ENCODE measurements around the gene DAND5. TPM values are rescaled to one million over a fixed set of nuclear protein-coding genes. Genes with fewer than 3 reads are reported as not detected.

Gene DAND5
- total and polyA plus RNA-seq, 10 of the 15 experiments (the other 5 are each of a cell fraction or from before 2014, with no cell fraction given): 0.06 to 0.15 (median 0.12) TPM; not detected in 5

DNA sequence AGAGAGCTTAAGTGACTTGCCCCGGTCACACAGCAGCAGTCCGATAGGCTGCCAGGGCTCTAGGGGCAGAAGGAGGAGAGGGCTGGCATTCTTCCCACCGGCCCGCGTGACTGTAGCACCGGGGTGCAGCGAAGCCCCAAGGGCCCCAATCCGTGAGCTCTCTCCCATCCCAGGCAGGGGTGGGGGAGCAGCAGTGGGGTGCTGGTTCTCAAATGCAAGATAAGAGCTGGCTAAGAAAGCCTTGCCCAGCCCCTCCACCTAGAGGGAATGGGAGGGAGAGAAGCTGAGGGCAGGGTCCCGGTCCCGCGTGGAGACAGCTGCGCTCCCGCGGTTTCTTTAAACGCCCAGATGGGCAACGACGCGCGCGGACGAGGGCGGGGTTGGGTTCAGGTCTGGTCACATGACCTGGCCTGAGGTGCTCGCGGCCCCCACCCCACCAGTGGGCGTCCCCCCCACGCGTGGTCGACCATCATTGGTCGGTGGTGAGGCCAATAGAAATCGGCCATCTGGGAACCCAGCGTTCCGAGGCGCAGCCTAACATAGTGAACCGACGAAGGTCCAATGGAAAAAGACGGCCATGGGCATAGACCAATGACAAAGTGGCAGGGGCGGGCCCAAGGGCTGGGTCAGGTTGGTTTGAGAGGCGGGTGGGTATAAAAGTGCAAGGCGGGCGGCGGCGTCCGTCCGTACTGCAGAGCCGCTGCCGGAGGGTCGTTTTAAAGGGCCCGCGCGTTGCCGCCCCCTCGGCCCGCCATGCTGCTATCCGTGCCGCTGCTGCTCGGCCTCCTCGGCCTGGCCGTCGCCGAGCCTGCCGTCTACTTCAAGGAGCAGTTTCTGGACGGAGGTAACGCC is 31.2 kb upstream of the DAND5 start, which contains the start of gene CALR (continued):
- TF ChIP-seq, protein P1, sequence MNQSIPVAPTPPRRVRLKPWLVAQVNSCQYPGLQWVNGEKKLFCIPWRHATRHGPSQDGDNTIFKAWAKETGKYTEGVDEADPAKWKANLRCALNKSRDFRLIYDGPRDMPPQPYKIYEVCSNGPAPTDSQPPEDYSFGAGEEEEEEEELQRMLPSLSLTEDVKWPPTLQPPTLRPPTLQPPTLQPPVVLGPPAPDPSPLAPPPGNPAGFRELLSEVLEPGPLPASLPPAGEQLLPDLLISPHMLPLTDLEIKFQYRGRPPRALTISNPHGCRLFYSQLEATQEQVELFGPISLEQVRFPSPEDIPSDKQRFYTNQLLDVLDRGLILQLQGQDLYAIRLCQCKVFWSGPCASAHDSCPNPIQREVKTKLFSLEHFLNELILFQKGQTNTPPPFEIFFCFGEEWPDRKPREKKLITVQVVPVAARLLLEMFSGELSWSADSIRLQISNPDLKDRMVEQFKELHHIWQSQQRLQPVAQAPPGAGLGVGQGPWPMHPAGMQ (IDR thresholded peaks at IDR 0.05; ENCODE audit: borderline replicate concordance): no peak
- peak; percentile 54 for TF ChIP-seq KLF5 (IDR thresholded peaks at IDR 0.05; ENCODE audit: partially characterized antibody)
- TF ChIP-seq ESRRA (IDR thresholded peaks at IDR 0.05; ENCODE audit: low read length): no peak
- peak; percentile 95 for TF ChIP-seq POU2F2 (IDR thresholded peaks at IDR 0.05; ENCODE audit: borderline replicate concordance, low read depth, low read length)
- TF ChIP-seq SUZ12 (IDR thresholded peaks at IDR 0.05; ENCODE audit: unreplicated experiment): no peak
- no peak for TF ChIP-seq MTA3 (IDR thresholded peaks at IDR 0.05; ENCODE audit: borderline replicate concordance, low read length)
- TF ChIP-seq HDGF (IDR thresholded peaks at IDR 0.05): peak; percentile 49; the same call in 1 of the 2 replicates
- TF ChIP-seq, protein P2, sequence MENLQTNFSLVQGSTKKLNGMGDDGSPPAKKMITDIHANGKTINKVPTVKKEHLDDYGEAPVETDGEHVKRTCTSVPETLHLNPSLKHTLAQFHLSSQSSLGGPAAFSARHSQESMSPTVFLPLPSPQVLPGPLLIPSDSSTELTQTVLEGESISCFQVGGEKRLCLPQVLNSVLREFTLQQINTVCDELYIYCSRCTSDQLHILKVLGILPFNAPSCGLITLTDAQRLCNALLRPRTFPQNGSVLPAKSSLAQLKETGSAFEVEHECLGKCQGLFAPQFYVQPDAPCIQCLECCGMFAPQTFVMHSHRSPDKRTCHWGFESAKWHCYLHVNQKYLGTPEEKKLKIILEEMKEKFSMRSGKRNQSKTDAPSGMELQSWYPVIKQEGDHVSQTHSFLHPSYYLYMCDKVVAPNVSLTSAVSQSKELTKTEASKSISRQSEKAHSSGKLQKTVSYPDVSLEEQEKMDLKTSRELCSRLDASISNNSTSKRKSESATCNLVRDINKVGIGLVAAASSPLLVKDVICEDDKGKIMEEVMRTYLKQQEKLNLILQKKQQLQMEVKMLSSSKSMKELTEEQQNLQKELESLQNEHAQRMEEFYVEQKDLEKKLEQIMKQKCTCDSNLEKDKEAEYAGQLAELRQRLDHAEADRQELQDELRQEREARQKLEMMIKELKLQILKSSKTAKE (IDR thresholded peaks at IDR 0.05; ENCODE audit: low read depth, poor library complexity, severe bottlenecking): no peak
- TF ChIP-seq, protein P3, sequence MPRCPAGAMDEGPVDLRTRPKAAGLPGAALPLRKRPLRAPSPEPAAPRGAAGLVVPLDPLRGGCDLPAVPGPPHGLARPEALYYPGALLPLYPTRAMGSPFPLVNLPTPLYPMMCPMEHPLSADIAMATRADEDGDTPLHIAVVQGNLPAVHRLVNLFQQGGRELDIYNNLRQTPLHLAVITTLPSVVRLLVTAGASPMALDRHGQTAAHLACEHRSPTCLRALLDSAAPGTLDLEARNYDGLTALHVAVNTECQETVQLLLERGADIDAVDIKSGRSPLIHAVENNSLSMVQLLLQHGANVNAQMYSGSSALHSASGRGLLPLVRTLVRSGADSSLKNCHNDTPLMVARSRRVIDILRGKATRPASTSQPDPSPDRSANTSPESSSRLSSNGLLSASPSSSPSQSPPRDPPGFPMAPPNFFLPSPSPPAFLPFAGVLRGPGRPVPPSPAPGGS (IDR thresholded peaks at IDR 0.05; ENCODE audit: borderline replicate concordance, insufficient read depth, low read depth, low read length, poor library complexity, severe bottlenecking): no peak

Measured in GM12878 (cell line).